A549 treated with AZD2906 at 1 μM for 4 hours (cell line): ENCODE measurements around the gene SH3BP1. TPM values are rescaled to one million over a fixed set of nuclear protein-coding genes. Genes with fewer than 3 reads are reported as not detected.

Source experiments
- total RNA-seq: library from RNA; stranded (reverse); fragments of 200-300 nt; extraction: Qiagen RNA extraction; gene quantifications from 5 replicates; pipeline ENCODE4 v1.2.3, GENCODE V29; 2022

The SH3BP1 gene
- total RNA-seq: 1.0 to 2.0 TPM (median 1.6 TPM) in 5 replicates

GRCh38 chr22:37639070-37639760 lies at the start of gene SH3BP1:
Gene SH3BP1 (plus strand): TSS chr22:37639669. CDS start chr22:37639788, 119 bp downstream.

GRCh38 chr22:37608477-37609239 lies 30.8 kb upstream of the SH3BP1 start, which contains the start of gene GGA1:
Gene GGA1 (plus strand): TSS chr22:37608834. CDS start chr22:37608861, 27 bp downstream.

GRCh38 chr22:37658133-37659065 lies 18.9 kb downstream of the SH3BP1 start, which contains the start of gene PDXP:
Gene PDXP (plus strand): TSS chr22:37658723. CDS start chr22:37658783, 60 bp downstream.

GRCh38 chr22:37674951-37675929 lies 35.8 kb downstream of the SH3BP1 start, which contains the start of gene LGALS1:
Gene LGALS1 (plus strand): TSS chr22:37675636. CDS start chr22:37675703, 67 bp downstream.

GRCh38 chr22:37686002-37686982 lies 46.8 kb downstream of the SH3BP1 start, which contains the start of gene NOL12:
Gene NOL12 (plus strand): TSS chr22:37686343. CDS start chr22:37686393, 50 bp downstream.

GRCh38 chr22:37696657-37697537 lies 57.4 kb downstream of the SH3BP1 start, which contains the start of gene TRIOBP:
Gene TRIOBP (plus strand): TSS chr22:37697048. CDS start chr22:37701366, 4,318 bp downstream.

Other genes starting within 250 kb of the SH3BP1 start
- 5.0 to 6.7 TPM (median 5.6 TPM) in 5 replicates for gene ELFN2, start 212.2 kb upstream of the SH3BP1 start, total RNA-seq
- gene MFNG, start 153.3 kb upstream of the SH3BP1 start, total RNA-seq: 0.70 to 1.7 TPM (median 1.4 TPM) in 5 replicates
- 23.3 to 32.2 TPM (median 31.4 TPM) in 5 replicates for gene CARD10, start 120.3 kb upstream of the SH3BP1 start, total RNA-seq
- gene CDC42EP1, start 79.2 kb upstream of the SH3BP1 start, total RNA-seq: 22.8 to 32.8 TPM (median 31.6 TPM) in 5 replicates
- 0.16 to 0.30 TPM (median 0.19 TPM) in 4 of 5 replicates, not detected in the other for gene LGALS2, start 59.6 kb upstream of the SH3BP1 start, total RNA-seq
- gene GGA1, start 30.8 kb upstream of the SH3BP1 start, total RNA-seq: 17.7 to 23.1 TPM (median 20.7 TPM) in 5 replicates
- gene PDXP, start 19.1 kb downstream of the SH3BP1 start, total RNA-seq: 12.2 to 17.5 TPM (median 15.7 TPM) in 5 replicates
- gene LGALS1, start 36.0 kb downstream of the SH3BP1 start, total RNA-seq: 1,265 to 1,421 TPM (median 1,365 TPM) in 5 replicates
- 24.4 to 29.5 TPM (median 27.5 TPM) in 5 replicates for gene NOL12, start 46.7 kb downstream of the SH3BP1 start, total RNA-seq
- 30.0 to 40.5 TPM (median 37.3 TPM) in 5 replicates for gene TRIOBP, start 57.4 kb downstream of the SH3BP1 start, total RNA-seq
- 3.5 to 4.2 TPM (median 3.8 TPM) in 5 replicates for gene GCAT, start 168.3 kb downstream of the SH3BP1 start, total RNA-seq
- 0.08 TPM in 1 of 5 replicates, not detected in the others for gene GALR3, start 183.7 kb downstream of the SH3BP1 start, total RNA-seq
- gene ANKRD54, start 204.7 kb downstream of the SH3BP1 start, total RNA-seq: 18.3 to 23.9 TPM (median 23.5 TPM) in 5 replicates
- 257 to 285 TPM (median 270 TPM) in 5 replicates for gene EIF3L, start 209.8 kb downstream of the SH3BP1 start, total RNA-seq